GM18517 (cell line): ENCODE measurements around the gene ATP5MG.
A peak's percentile ranks its signal among the peaks of the same experiment; 100 is the strongest.
"Not testable (repeated sequence)": the region's sequence is repeated elsewhere in the genome, so short reads cannot be mapped to it uniquely, and the experiment has no call there.

Experiments
- ATAC-seq: cut with Tn5 transposase; IDR thresholded peaks from one replicate; pipeline ENCODE4 v1.9.1; 2021; ENCODE audit warnings: mild to moderate bottlenecking, moderate library complexity; ENCODE audit not compliant: unreplicated experiment

ATP5MG gene

GRCh38 chr11:118406599-118407166 is 5.3 kb downstream of the ATP5MG start:
- ATAC-seq = no peak

DNA sequence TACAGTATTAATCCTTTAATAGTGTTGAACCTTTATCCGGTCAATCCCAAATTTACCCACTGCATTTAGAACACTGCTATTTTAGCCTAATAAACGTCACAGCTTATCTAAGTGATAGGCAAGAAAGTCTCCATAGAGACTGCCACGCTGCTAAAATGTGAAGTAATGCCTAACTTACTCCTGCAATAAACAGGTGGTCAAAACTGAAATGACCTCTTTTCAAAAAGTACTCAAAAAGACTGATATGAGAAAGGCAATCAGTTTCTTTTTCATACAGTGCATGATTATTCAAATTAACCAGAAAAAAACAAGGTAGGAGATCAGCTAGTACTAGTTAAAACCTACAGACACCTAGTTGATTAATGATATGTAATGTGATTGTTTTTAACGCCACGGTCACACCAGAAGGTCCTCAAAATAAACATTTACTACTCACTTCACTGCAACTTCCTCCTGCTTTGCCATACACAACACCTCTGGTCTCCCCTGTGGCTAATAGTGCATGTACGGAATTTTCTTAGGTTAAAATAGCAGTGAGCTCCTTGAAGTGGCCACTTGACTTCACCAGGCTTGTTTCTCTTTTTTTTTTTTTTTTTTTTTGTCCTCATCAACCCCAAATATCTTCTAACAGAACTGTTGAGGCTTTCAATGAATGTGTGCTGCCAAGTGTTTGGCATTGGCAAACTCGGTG is 8.8 kb downstream of the ATP5MG start:
- ATAC-seq = peak; percentile 71

DNA sequence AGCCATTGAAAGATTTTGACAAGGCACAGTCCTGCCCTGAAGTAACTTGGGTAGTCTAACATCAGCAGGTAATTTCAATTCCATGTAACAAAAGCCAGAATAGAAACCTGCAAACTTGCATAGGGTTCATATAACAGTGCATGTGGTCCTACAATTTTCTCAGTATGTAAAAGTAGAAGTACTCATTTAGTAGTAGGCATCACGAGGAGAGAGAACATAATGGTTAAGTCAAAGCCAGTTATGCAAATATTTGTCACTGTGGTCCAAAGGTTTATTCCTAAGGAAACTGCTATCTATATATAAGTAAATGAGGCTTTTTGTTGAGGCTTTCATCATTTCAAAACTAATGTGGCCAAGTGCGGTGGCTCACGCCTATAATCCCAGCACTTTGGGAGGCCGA is 10.1 kb downstream of the ATP5MG start:
- ATAC-seq = no peak

DNA sequence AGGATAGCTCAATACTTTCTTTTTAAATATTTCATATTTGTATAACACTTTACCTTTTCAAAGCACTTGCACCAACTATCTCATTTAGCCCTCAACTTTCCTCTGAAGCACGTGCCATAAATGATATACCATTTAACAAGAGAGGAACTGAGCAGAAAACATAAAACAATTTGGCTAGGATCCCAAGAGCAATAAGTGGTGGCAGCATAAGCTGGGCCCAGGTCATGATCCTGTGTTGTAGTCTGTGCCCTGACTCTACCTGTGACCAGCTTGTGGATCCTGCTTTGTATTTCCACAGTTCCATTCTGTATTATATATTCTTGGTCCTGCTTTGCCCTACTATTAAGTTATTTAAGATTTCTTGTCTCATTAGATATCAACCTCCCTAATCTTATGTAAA is 11.5 kb downstream of the ATP5MG start:
- ATAC-seq = no peak

DNA sequence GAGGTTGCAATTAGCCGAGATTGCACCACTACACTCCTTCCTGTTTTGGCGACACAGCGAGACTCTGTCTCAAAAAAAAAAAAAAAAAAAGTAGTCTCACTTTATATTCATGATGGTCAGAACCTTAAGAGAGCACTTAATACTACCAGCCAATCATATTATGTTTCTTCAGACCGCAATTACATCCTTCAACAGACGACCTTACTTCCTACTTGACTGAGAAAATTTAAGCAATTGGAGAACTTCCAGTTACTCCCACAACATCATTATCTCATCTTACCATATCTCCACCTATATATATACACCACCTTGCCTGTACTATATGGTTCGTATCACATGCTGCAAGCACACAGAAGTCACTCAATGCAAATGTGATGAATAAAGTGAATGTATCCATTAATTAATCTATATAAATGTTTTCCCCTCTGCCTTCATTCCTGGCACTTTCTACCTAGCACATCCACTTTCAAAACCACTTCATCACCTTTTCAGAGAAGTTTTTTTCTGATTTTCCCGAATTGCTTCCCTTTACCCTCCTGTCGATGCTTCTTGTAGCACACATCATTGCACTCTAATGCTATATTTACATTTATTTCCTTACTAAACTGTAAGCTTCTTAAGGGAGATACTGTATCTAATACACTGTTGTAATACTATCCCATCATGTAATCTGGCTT is 13.8 kb downstream of the ATP5MG start:
- ATAC-seq = no peak

- no peak for ATAC-seq
These were observed 14.3 kb downstream of the ATP5MG start for GRCh38 chr11:118415739-118416068.

GRCh38 chr11:118416900-118417299 is 15.5 kb downstream of the ATP5MG start:
- ATAC-seq = not testable (repeated sequence)

GRCh38 chr11:118417801-118418200 is 16.4 kb downstream of the ATP5MG start:
- ATAC-seq = no peak

- ATAC-seq = no peak
These were observed 17.4 kb downstream of the ATP5MG start for GRCh38 chr11:118418766-118419165.

DNA sequence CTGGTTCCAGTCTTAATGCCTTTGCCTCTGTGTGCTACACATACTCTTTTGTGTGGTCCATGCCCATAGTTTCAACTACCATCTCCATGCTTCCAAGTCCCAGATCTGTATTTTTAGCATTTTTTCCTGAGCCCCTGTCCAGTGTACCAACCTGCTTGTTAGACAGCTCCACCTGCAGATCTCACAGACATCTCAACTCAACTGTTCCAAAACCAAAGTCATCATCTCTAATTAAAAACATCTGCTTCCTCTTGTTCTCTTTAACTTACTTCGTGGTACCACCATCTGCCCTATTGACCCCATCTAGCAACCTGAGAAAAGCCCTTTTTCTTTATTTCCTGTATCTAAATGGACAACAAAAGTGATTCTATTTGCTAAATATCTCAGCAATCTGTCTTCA is 26.3 kb downstream of the ATP5MG start:
- no peak for ATAC-seq

DNA sequence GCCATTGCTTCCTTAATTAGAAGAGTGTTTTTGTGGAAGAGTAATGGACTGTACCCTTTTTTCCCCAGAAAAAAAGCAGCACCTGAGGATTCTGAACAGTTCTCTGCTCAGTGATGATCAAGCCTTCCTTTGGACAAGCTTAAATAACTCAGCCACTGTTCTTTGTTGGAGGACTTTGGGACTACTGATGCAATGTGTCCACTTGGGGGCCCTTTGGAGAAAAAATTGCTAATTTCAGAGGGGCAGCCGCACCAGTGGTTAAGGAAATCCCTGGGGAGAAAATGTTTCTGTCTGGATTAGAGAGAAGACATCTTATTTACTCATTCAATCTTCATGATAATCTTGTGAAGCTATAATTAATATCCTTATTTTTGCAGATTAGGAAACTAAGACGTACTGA is 29.6 kb downstream of the ATP5MG start:
- ATAC-seq = no peak

GRCh38 chr11:118434123-118434552 is 32.7 kb downstream of the ATP5MG start:
- ATAC-seq = no peak

DNA sequence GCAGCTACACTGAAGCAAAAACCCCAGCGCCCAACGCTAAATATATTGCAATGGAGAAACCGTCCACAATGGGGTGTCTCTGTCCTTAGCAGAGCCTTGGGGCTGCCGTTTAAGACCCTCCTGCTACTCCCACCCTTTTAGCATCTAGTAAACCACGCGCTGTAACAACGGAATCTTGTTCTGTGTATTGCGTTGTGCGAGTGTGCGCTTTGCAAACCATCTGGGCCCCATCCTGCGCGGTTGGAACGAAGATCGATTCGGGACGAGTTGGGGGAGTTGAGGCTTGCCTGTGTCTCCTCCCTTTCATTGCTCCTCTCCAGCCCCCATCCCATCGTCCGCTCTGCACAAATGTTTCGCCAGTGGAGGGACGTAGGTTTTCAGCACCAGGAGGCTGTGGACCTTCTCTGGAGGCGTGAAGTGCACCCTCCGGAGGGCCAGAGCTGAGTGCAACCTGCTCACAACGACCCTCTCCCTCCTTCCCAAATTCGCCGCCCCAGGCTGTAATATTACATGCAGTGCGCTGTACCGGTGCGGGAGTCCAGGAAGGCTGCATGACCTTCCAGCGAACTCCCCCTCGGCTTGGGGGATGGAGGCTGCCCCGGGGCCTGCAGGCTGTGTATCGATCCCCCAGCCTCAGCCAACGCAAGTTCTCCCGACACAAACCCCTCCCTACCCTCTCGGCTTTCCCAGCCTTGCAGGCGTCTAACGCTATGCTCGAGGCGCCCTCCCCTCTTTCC is 33.3 kb downstream of the ATP5MG start:
- no peak for ATAC-seq

DNA sequence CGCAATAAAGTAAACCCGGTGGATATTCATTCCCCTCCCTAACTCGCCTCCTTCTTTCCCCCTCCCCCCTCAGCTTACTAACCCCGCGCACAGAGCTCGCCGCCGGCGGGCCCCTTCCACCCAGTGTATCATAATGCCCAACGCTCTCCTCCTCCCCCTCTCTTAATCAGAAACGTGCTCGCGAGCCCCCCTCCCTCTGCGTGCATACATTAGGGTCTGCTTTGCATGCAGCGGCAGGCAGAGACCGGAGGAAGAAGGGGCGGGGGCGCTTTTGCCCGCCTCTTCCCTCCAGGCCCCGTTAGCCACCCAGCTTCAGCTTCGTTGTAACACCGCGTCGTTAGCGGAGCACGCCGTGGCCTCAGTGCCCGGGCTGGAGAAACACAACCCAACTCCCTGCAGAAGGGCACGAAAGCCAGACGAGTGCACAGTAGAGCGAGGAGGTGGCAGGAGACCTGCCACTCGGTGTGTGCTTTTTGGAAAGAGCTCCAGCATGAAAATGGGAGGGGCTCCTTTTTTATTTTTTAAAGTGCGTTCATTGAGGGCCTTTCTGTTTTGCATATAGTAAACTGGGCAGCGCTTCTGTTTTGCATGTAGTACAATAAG is 34.0 kb downstream of the ATP5MG start:
- ATAC-seq = peak; percentile 9

GRCh38 chr11:118435893-118436624 is 34.7 kb downstream of the ATP5MG start, which contains the start of gene KMT2A:
TSS of gene KMT2A (plus strand) at chr11:118436492. CDS start at chr11:118436513, 21 bp downstream.
- ATAC-seq = peak; percentile 44

- peak; percentile 15 for ATAC-seq
These were observed 35.3 kb downstream of the ATP5MG start for GRCh38 chr11:118436639-118437207.

GRCh38 chr11:118437208-118438125 is 36.1 kb downstream of the ATP5MG start:
- ATAC-seq = no peak

DNA sequence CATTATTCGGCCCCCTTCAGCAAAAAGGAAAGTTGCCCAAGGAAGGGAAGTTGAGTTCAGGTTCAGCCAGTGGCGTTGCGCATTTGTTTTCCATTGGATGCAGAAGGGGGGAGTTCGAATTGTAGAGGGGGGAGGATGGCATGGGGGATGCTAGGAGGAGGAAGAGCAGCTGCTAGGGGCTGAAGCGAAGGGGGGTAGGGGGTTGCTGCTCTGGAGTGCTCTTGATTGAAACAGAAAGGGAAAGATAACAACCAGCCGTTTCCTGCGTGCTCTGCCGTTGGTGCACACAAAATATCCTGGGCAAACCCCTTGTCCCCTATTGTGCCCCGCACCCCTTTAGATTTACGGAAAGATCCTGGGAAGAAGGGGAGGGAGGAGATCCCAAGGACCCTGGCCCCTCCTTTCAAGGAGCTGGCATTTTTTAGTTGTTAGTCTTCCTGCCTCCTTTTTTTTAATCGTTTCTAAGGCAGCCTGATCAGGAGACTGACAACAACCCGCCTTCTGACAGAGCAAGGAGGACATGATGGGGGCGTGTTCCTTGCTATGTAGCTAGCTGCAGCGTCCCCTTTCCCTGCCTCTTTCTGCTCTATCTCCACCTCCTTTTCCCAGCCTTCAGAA is 37.0 kb downstream of the ATP5MG start:
- ATAC-seq = no peak

DNA sequence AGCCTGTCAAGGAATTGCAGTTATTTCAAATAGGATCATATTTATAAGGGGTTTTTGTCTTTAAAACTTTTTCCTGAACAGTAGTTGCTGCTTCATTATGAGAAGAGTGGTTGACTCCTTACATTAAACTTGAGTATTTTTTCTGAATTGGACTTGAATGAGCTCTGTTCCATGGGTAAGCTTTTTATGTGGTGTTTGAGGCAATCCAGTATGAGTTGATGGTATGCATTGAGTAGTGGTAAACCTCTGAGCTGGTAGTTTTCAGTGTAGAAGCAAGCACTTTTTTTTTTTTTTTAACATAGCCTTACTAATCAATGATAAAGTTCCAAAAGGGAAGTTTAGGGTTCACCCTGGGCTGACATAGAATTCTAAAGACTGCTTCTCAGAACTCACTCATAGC is 38.2 kb downstream of the ATP5MG start:
- ATAC-seq = no peak
